NCI-H748 (cell line): ENCODE results near the gene TFAP2E.

Source experiments
- DNase-seq: peaks from one replicate; lab custom pipeline; 2025; ENCODE audit not compliant: unreplicated experiment; lab: John Stamatoyannopoulos, UW

The TFAP2E gene

GRCh38 chr1:35592991-35593769 lies 20.1 kb downstream of the TFAP2E start:
- DNase-seq, result no peak

GRCh38 chr1:35594005-35594760 lies 21.1 kb downstream of the TFAP2E start:
- DNase-seq, result no peak

- no peak for DNase-seq
Measured at GRCh38 chr1:35595684-35596083, 22.6 kb downstream of the TFAP2E start.

GRCh38 chr1:35597870-35598269 lies 24.8 kb downstream of the TFAP2E start:
- DNase-seq, result no peak

GRCh38 chr1:35598895-35599294 lies 25.8 kb downstream of the TFAP2E start:
- no peak for DNase-seq

GRCh38 chr1:35599411-35599810 lies 26.3 kb downstream of the TFAP2E start:
- no peak for DNase-seq

- no peak for DNase-seq
Measured at GRCh38 chr1:35600593-35600992, 27.5 kb downstream of the TFAP2E start.

GRCh38 chr1:35603468-35603867 lies 30.4 kb downstream of the TFAP2E start:
- DNase-seq, result no peak

- DNase-seq, result no peak
Measured at GRCh38 chr1:35603941-35604340, 30.8 kb downstream of the TFAP2E start.

GRCh38 chr1:35605071-35605866 lies 32.2 kb downstream of the TFAP2E start:
- no peak for DNase-seq

- DNase-seq, result no peak
Measured at GRCh38 chr1:35605867-35606182, 32.7 kb downstream of the TFAP2E start.

- DNase-seq, result no peak
Measured at GRCh38 chr1:35611655-35612054, 38.5 kb downstream of the TFAP2E start.

GRCh38 chr1:35615440-35615839 lies 42.3 kb downstream of the TFAP2E start:
- DNase-seq, result no peak

- no peak for DNase-seq
Measured at GRCh38 chr1:35619237-35620121, 46.4 kb downstream of the TFAP2E start.

GRCh38 chr1:35622510-35623178 lies 49.5 kb downstream of the TFAP2E start:
- DNase-seq, result no peak

- no peak for DNase-seq
Measured at GRCh38 chr1:35623832-35624231, 50.7 kb downstream of the TFAP2E start.

GRCh38 chr1:35629051-35629450 lies 55.9 kb downstream of the TFAP2E start:
- no peak for DNase-seq

GRCh38 chr1:35631396-35631795 lies 58.3 kb downstream of the TFAP2E start:
- DNase-seq, result no peak

- no peak for DNase-seq
Measured at GRCh38 chr1:35633547-35633946, 60.4 kb downstream of the TFAP2E start.

- DNase-seq, result no peak
Measured at GRCh38 chr1:35637401-35637809, 64.3 kb downstream of the TFAP2E start.
